Panc1 (cell line): ENCODE data around the gene SLC36A4. TPM values are rescaled to one million over a fixed set of nuclear protein-coding genes. Genes with fewer than 3 reads are reported as not detected.

Experiments
- ATAC-seq: fragments of 200-7000 bp; cut with Tn5 transposase; 2 replicates; pipeline ENCODE4 v1.9.1; 2020; ENCODE audit warnings: mild to moderate bottlenecking, moderate library complexity
- BruUV-seq: library from RNA; stranded (reverse); fragments of 400-500 nt; replicated peaks from 2 replicates; lab custom pipeline; 2021; lab: Mats Ljungman, UMichigan
- CTCF ChIA-PET: fragments of 300-600 bp; sonication (Branson Sonifier 250); formaldehyde crosslinking; loops from one replicate; lab custom pipeline; 2022; ENCODE audit warnings: antibody characterized with exemption; lab: Charles Lee
- POLR2A ChIA-PET: fragments of 300-600 bp; sonication (Branson Sonifier 250); formaldehyde crosslinking; loops from one replicate; lab custom pipeline; 2022; ENCODE audit warnings: antibody characterized with exemption; lab: Charles Lee
- DNase-seq: peaks from one replicate; pipeline ENCODE4 v3.0.0-alpha.2; 2010; ENCODE audit warnings: low read depth, low spot score
- H3K27ac ChIP-seq: 2 replicates; pipeline ENCODE4 v1.5.1; 2011; ENCODE audit warnings: mild to moderate bottlenecking, low read length, inconsistent platforms
- H3K27me3 ChIP-seq: fragments of 200-500 bp; sonication (Bioruptor generic); 2 replicates; pipeline ENCODE4 v1.6.0; 2014; ENCODE audit warnings: low read length, inconsistent platforms; ENCODE audit not compliant: control insufficient read depth, insufficient read depth
- H3K36me3 ChIP-seq: fragments of 200-500 bp; sonication (Bioruptor generic); 2 replicates; pipeline ENCODE4 v1.5.1; 2014; ENCODE audit warnings: inconsistent platforms, mild to moderate bottlenecking, low read length, moderate library complexity; ENCODE audit not compliant: control insufficient read depth, insufficient read depth
- H3K4me1 ChIP-seq: 2 replicates; pipeline ENCODE4 v1.5.1; 2011; ENCODE audit warnings: inconsistent platforms, mild to moderate bottlenecking, low read length, moderate library complexity; ENCODE audit not compliant: control insufficient read depth, insufficient read depth
- H3K4me3 ChIP-seq, 2 experiments: 2 replicates each; pipeline ENCODE4 v1.5.1; 2011 to 2012; ENCODE audit warnings: low read depth in 2 of 2, low read length in 2 of 2, mild to moderate bottlenecking in 2 of 2, inconsistent platforms in 1 of 2, moderate library complexity in 1 of 2
- H3K9me3 ChIP-seq: fragments of 200-500 bp; sonication (Bioruptor generic); 2 replicates; pipeline ENCODE4 v1.5.1; 2014; ENCODE audit warnings: low read depth, mild to moderate bottlenecking, inconsistent platforms, low read length, moderate library complexity; ENCODE audit not compliant: control insufficient read depth, insufficient read depth
- CTCF ChIP-seq: fragments of 450-650 bp; IDR thresholded peaks from 2 replicates; pipeline ENCODE4 v1.5.1; 2017; ENCODE audit warnings: mild to moderate bottlenecking
- POLR2AphosphoS5 ChIP-seq: IDR thresholded peaks from 2 replicates; pipeline ENCODE4 v1.6.1; 2012; ENCODE audit warnings: mild to moderate bottlenecking, low read depth, low read length, moderate library complexity
- REST ChIP-seq, 2 experiments: IDR thresholded peaks; 2 replicates each; pipeline ENCODE4 v1.6.1; 2011 to 2012; ENCODE audit warnings: low read depth in 2 of 2, control low read depth in 1 of 2, low read length in 1 of 2, mild to moderate bottlenecking in 1 of 2, moderate library complexity in 1 of 2; ENCODE audit not compliant: insufficient read depth in 1 of 2
- SIN3A ChIP-seq: IDR thresholded peaks from 2 replicates; pipeline ENCODE4 v1.6.1; 2012; ENCODE audit warnings: low read depth, mild to moderate bottlenecking, low read length, moderate library complexity, borderline replicate concordance; ENCODE audit not compliant: insufficient read depth
- TCF7L2 ChIP-seq: IDR thresholded peaks from 2 replicates; pipeline ENCODE4 v1.6.1; 2011; ENCODE audit warnings: mild to moderate bottlenecking, low read depth, low read length, inconsistent platforms
- in situ Hi-C: cut with HindIII; loops from 2 replicates; pipeline ENCODE4 v1.10.0; 2016; ENCODE audit warnings: low sequenced_read_pairs, low pct_unique_long_range_greater_than_20kb
- intact Hi-C: fragments of 100-400 bp; cut with micrococcal nuclease; formaldehyde crosslinking; loops from one replicate; pipeline ENCODE4 v1.10.0; 2022; ENCODE audit not compliant: unreplicated experiment
- total RNA-seq: library from RNA; stranded (reverse); gene quantifications from one replicate; pipeline ENCODE4 v1.2.1, GENCODE V29; 2021; ENCODE audit not compliant: unreplicated experiment

The SLC36A4 gene
- total RNA-seq, 1 experiment from 2014 or later, result 30.3 TPM

- ChIA-PET POLR2A (no interaction called here), CTCF (no interaction called here)
- H3K4me3 ChIP-seq, result no peak overlapping the region
- no peak for DNase-seq
- intact Hi-C loops (no loop called here), in situ Hi-C loops (no loop called here)
- H3K27me3 ChIP-seq, result no peaks in the 10 kb centered on the region
- H3K4me1 ChIP-seq, result no peaks in the 10 kb centered on the region
- ATAC-seq, result no peak
- H3K27ac ChIP-seq, result no peak overlapping the region
- H3K36me3 ChIP-seq, result peaks cover 5% of the 10 kb centered on the region
- no peaks in the 10 kb centered on the region for H3K9me3 ChIP-seq
- no TSS peak for BruUV-seq
- TF ChIP-seq REST (IDR thresholded peaks at IDR 0.05; ENCODE audit: insufficient read depth in 1 of 2, low read depth in 2 of 2, low read length in 1 of 2) (no peak), POLR2AphosphoS5 (no peak), CTCF (no peak), SIN3A (no peak), TCF7L2 (no peak)
Measured at GRCh38 chr11:93169143-93169542, 28.6 kb downstream of the SLC36A4 start.

GRCh38 chr11:93166862-93167261 lies 30.9 kb downstream of the SLC36A4 start:
- Histone ChIP-seq H3K4me3 (no peak overlapping the region), H3K27ac (no peak overlapping the region), H3K27me3 (no peaks in the 10 kb centered on the region), H3K9me3 (no peaks in the 10 kb centered on the region), H3K4me1 (no peaks in the 10 kb centered on the region), H3K36me3 (peaks cover 10% of the 10 kb centered on the region)
- TF ChIP-seq REST (IDR thresholded peaks at IDR 0.05; ENCODE audit: insufficient read depth in 1 of 2, low read depth in 2 of 2, low read length in 1 of 2), result no peak
- TF ChIP-seq POLR2AphosphoS5, result no peak
- TF ChIP-seq TCF7L2, result no peak
- TF ChIP-seq CTCF, result no peak
- TF ChIP-seq SIN3A, result no peak
- no peak for DNase-seq
- no peak for ATAC-seq
- BruUV-seq, result no TSS peak
- POLR2A ChIA-PET, result no interaction called here
- in situ Hi-C loops, result no loop called here
- CTCF ChIA-PET, result no interaction called here
- intact Hi-C loops, result no loop called here
